ENCODE measurements around the gene TOLLIP.

DNA sequence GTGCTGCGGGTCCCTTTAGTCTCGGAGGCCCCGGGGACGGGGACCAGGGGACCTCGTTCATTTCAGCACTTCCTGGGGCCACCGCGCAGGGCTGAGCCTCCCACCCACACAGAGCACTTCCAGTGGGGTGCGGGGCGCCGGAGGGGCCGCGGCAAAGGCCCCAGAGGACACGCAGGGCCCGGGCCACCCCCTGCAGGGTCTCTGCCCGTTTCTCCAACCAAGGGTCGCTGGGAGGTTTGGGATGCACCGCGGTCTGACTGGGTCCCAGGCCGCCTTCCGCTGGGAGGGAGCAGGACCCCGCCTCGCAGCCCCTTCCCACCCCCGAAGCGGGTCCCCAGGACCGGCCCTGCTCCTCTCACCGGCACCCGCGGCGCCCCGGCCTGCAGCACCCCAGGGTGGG is 37.5 kb downstream of the TOLLIP start:
- TF ChIP-seq, protein P1, sequence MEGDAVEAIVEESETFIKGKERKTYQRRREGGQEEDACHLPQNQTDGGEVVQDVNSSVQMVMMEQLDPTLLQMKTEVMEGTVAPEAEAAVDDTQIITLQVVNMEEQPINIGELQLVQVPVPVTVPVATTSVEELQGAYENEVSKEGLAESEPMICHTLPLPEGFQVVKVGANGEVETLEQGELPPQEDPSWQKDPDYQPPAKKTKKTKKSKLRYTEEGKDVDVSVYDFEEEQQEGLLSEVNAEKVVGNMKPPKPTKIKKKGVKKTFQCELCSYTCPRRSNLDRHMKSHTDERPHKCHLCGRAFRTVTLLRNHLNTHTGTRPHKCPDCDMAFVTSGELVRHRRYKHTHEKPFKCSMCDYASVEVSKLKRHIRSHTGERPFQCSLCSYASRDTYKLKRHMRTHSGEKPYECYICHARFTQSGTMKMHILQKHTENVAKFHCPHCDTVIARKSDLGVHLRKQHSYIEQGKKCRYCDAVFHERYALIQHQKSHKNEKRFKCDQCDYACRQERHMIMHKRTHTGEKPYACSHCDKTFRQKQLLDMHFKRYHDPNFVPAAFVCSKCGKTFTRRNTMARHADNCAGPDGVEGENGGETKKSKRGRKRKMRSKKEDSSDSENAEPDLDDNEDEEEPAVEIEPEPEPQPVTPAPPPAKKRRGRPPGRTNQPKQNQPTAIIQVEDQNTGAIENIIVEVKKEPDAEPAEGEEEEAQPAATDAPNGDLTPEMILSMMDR (conservative IDR thresholded peaks at IDR 0.05; ENCODE audit: low read depth, low read length): no peak
- TF ChIP-seq MAFK (IDR thresholded peaks at IDR 0.05; ENCODE audit: low read depth, low read length) (no peak), POLR2A (IDR thresholded peaks at IDR 0.05; ENCODE audit: low read depth, low read length) (no peak), CEBPB (IDR thresholded peaks at IDR 0.05; ENCODE audit: low read depth, low read length) (no peak), MXI1 (IDR thresholded peaks at IDR 0.05; ENCODE audit: borderline replicate concordance, low read depth, low read length) (no peak), SMC3 (IDR thresholded peaks at IDR 0.05; ENCODE audit: low read depth, low read length) (no peak), RAD21 (IDR thresholded peaks at IDR 0.05; ENCODE audit: low read length) (no peak), RCOR1 (IDR thresholded peaks at IDR 0.05; ENCODE audit: insufficient replicate concordance, low read length) (no peak), RFX5 (IDR thresholded peaks at IDR 0.05; ENCODE audit: low read depth, low read length) (no peak), CHD1 (IDR thresholded peaks at IDR 0.05; ENCODE audit: low read depth, low read length) (no peak), FOS (IDR thresholded peaks at IDR 0.05; ENCODE audit: low read depth, low read length) (no peak), NFE2L2 (IDR thresholded peaks at IDR 0.05; ENCODE audit: low read depth, low read length) (no peak)
- TF ChIP-seq, protein P2, sequence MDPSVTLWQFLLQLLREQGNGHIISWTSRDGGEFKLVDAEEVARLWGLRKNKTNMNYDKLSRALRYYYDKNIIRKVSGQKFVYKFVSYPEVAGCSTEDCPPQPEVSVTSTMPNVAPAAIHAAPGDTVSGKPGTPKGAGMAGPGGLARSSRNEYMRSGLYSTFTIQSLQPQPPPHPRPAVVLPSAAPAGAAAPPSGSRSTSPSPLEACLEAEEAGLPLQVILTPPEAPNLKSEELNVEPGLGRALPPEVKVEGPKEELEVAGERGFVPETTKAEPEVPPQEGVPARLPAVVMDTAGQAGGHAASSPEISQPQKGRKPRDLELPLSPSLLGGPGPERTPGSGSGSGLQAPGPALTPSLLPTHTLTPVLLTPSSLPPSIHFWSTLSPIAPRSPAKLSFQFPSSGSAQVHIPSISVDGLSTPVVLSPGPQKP (IDR thresholded peaks at IDR 0.05; ENCODE audit: borderline replicate concordance, low read depth, low read length): no peak
- TF ChIP-seq, protein P3, sequence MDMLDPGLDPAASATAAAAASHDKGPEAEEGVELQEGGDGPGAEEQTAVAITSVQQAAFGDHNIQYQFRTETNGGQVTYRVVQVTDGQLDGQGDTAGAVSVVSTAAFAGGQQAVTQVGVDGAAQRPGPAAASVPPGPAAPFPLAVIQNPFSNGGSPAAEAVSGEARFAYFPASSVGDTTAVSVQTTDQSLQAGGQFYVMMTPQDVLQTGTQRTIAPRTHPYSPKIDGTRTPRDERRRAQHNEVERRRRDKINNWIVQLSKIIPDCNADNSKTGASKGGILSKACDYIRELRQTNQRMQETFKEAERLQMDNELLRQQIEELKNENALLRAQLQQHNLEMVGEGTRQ (IDR thresholded peaks at IDR 0.05; ENCODE audit: low read depth, low read length): no peak

Data from IMR-90 (cell line).